K562 (cell line): ENCODE results near the gene SPAG9. TPM values are rescaled to one million over a fixed set of nuclear protein-coding genes. Genes with fewer than 3 reads are reported as not detected.

ENCODE experiments used
- ATAC-seq: fragments of 200-7000 bp; cut with Tn5 transposase; 3 replicates; pipeline ENCODE4 v1.9.1; 2020; ENCODE audit warnings: moderate library complexity
- BruUV-seq: library from RNA; stranded (reverse); fragments of 400-500 nt; replicated peaks from 2 replicates; lab custom pipeline; 2021; lab: Mats Ljungman, UMichigan
- CTCF ChIA-PET: fragments of 300-600 bp; formaldehyde crosslinking; extraction: SDS; loops from one replicate; lab custom pipeline; 2021; ENCODE audit warnings: low intra/inter-chr PET ratio; lab: Yijun Ruan, JAX
- POLR2A ChIA-PET: fragments of 300-600, 350-650 bp; sonication (Branson Sonifier 250); formaldehyde crosslinking; extraction: SDS; loops from one replicate; lab custom pipeline; 2021; ENCODE audit warnings: antibody characterized with exemption, inconsistent platforms; lab: Yijun Ruan, JAX
- DNase-seq, 4 experiments: peaks; one replicate each; pipeline versions ENCODE4 v3.0.0 to v3.0.0-alpha.2; 2011 to 2018; ENCODE audit warnings: low spot score in 3 of 4, mixed read lengths in 3 of 4; ENCODE audit errors: extremely low read depth in 1 of 4
- FAIRE-seq: peaks from 2 replicates; lab custom pipeline; 2011; peaks lifted over from hg19 to GRCh38; lab: Jason Lieb, UNC
- H2AFZ ChIP-seq: 2 replicates; pipeline ENCODE4 v1.6.0; 2011; ENCODE audit warnings: low read depth, low read length, control low read depth, inconsistent platforms
- H3K27ac ChIP-seq: fragments of 200-600 bp; 3 replicates; pipeline ENCODE4 v1.8.0; 2011; ENCODE audit warnings: low read depth, mild to moderate bottlenecking, control low read depth, inconsistent platforms, low read length, moderate library complexity, mixed read lengths; ENCODE audit errors: extremely low read depth
- H3K27me3 ChIP-seq, 2 experiments: fragments of 300-600 bp in 1 of 2; 2 replicates in 1 of 2; 3 replicates in 1 of 2; pipeline versions ENCODE4 v1.6.0 to v1.8.0; 2011; ENCODE audit warnings: inconsistent platforms in 2 of 2, low read length in 2 of 2, mild to moderate bottlenecking in 1 of 2, mixed read lengths in 1 of 2, moderate library complexity in 1 of 2; ENCODE audit not compliant: control insufficient read depth in 2 of 2, insufficient read depth in 2 of 2
- H3K36me3 ChIP-seq: fragments of 300-600 bp; 3 replicates; pipeline ENCODE4 v1.8.0; 2011; ENCODE audit warnings: mild to moderate bottlenecking, low read length, inconsistent platforms; ENCODE audit not compliant: control insufficient read depth, insufficient read depth
- H3K4me1 ChIP-seq, 2 experiments: fragments of 200-600 bp in 1 of 2; replicated peaks in 1 of 2; 2 replicates in 1 of 2; 3 replicates in 1 of 2; pipeline versions ENCODE4 v1.5.1 to v1.8.0; 2011; ENCODE audit warnings: inconsistent platforms in 2 of 2, low read length in 2 of 2, mild to moderate bottlenecking in 1 of 2, mixed read lengths in 1 of 2, moderate library complexity in 1 of 2; ENCODE audit not compliant: control insufficient read depth in 2 of 2, insufficient read depth in 2 of 2
- H3K4me2 ChIP-seq: 2 replicates; pipeline ENCODE4 v1.6.1; 2011; ENCODE audit warnings: low read length, control low read depth, inconsistent platforms, mixed read lengths; ENCODE audit not compliant: insufficient read depth
- H3K4me3 ChIP-seq: fragments of 200-600 bp; sonication (generic), shearing (Covaris generic); 2 replicates; pipeline ENCODE4 v1.5.1; 2016; ENCODE audit warnings: control low read depth, inconsistent platforms
- H3K79me2 ChIP-seq: fragments of 200-600 bp; 3 replicates; pipeline ENCODE4 v1.8.0; 2011; ENCODE audit warnings: low read length, inconsistent platforms; ENCODE audit not compliant: control insufficient read depth, insufficient read depth
- H3K9ac ChIP-seq, 2 experiments: 2 replicates each; pipeline versions ENCODE4 v1.6.0 to v1.6.1; 2011; ENCODE audit warnings: low read depth in 2 of 2, low read length in 2 of 2, control low read depth in 1 of 2, inconsistent platforms in 1 of 2, mild to moderate bottlenecking in 1 of 2, mixed read lengths in 1 of 2; ENCODE audit not compliant: insufficient read depth in 1 of 2
- H3K9me1 ChIP-seq: one replicate; pipeline ENCODE4 v1.6.0; 2011; ENCODE audit warnings: inconsistent platforms, mild to moderate bottlenecking, low read length, moderate library complexity; ENCODE audit not compliant: control insufficient read depth, insufficient read depth
- H3K9me3 ChIP-seq: replicated peaks from 2 replicates; pipeline ENCODE4 v1.5.1; 2011; ENCODE audit warnings: low read depth, low read length, inconsistent platforms; ENCODE audit not compliant: control insufficient read depth, insufficient read depth
- H4K20me1 ChIP-seq: replicated peaks from 2 replicates; pipeline ENCODE4 v1.6.1; 2011; ENCODE audit warnings: low read length, inconsistent platforms, mixed read lengths; ENCODE audit not compliant: control insufficient read depth, insufficient read depth
- ARID3A ChIP-seq: IDR thresholded peaks from 2 replicates; pipeline ENCODE4 v1.6.1; 2012; ENCODE audit warnings: low read depth, low read length, improper control_type of control experiment, borderline replicate concordance
- BCLAF1 ChIP-seq, 2 experiments: fragments of 450-650 bp in 1 of 2; IDR thresholded peaks; 2 replicates each; pipeline ENCODE4 v1.6.1; 2011 to 2017; ENCODE audit warnings: low read depth in 2 of 2, antibody characterized with exemption in 1 of 2, borderline replicate concordance in 1 of 2, low read length in 1 of 2, mild to moderate bottlenecking in 1 of 2, mixed read lengths in 1 of 2; ENCODE audit not compliant: control insufficient read depth in 1 of 2
- DNMT1 ChIP-seq: fragments of 450-650 bp; IDR thresholded peaks from 2 replicates; pipeline ENCODE4 v1.6.1; 2016; ENCODE audit warnings: antibody characterized with exemption, mild to moderate bottlenecking
- FOXA1 ChIP-seq: fragments of 450-650 bp; IDR thresholded peaks from 2 replicates; pipeline ENCODE4 v1.6.1; 2016; ENCODE audit warnings: mild to moderate bottlenecking, borderline replicate concordance
- GABPB2 ChIP-seq: fragments of 250-450 bp; sonication (Bioruptor Pico); conservative IDR thresholded peaks from 2 replicates; pipeline ENCODE4 v1.5.1; 2021; ENCODE audit warnings: mild to moderate bottlenecking
- GTF2F1 ChIP-seq: IDR thresholded peaks from 2 replicates; pipeline ENCODE4 v1.6.1; 2011; ENCODE audit warnings: low read depth, low read length, improper control_type of control experiment
- ILF3 ChIP-seq: fragments of 450-650 bp; IDR thresholded peaks from 2 replicates; pipeline ENCODE4 v1.6.1; 2018; ENCODE audit warnings: antibody characterized with exemption, mild to moderate bottlenecking, moderate library complexity, borderline replicate concordance
- KLF6 ChIP-seq: fragments of 250-450 bp; sonication (Bioruptor Pico); IDR thresholded peaks from 2 replicates; pipeline ENCODE4 v1.4.0; 2020; ENCODE audit warnings: mild to moderate bottlenecking, moderate library complexity, borderline replicate concordance
- L3MBTL2 ChIP-seq: fragments of 450-650 bp; IDR thresholded peaks from 2 replicates; pipeline ENCODE4 v1.6.1; 2016; ENCODE audit warnings: mild to moderate bottlenecking, moderate library complexity
- NCOA4 ChIP-seq: fragments of 450-650 bp; IDR thresholded peaks from 2 replicates; pipeline ENCODE4 v1.6.1; 2018; ENCODE audit warnings: mild to moderate bottlenecking; ENCODE audit not compliant: partially characterized antibody
- NR0B1 ChIP-seq: fragments of 450-650 bp; IDR thresholded peaks from one replicate; pipeline ENCODE4 v1.6.1; 2018; ENCODE audit warnings: mild to moderate bottlenecking, moderate library complexity; ENCODE audit not compliant: partially characterized antibody
- U2AF2 ChIP-seq: fragments of 200-400 bp; formaldehyde crosslinking; optimal IDR thresholded peaks from 2 replicates; pipeline ENCODE3; 2017; ENCODE audit warnings: low read depth, mild to moderate bottlenecking, low read length
- ZKSCAN1 ChIP-seq: fragments of 150-350 bp; IDR thresholded peaks from 2 replicates; pipeline ENCODE4 v1.6.1; 2016; ENCODE audit warnings: low read depth, low read length
- ZNF212 ChIP-seq: fragments of 450-650 bp; formaldehyde crosslinking; IDR thresholded peaks from 2 replicates; pipeline ENCODE4 v1.4.0; 2020; ENCODE audit warnings: mild to moderate bottlenecking
- ZNF740 ChIP-seq, 3 experiments: fragments of 200-800 bp in 1 of 3; sonication (Bioruptor generic) in 1 of 3; sonication (generic) in 1 of 3; formaldehyde crosslinking in 1 of 3; IDR thresholded peaks; 2 replicates each; pipeline versions ENCODE4 v1.6.1 to v1.8.0; 2016 to 2022; ENCODE audit warnings: mild to moderate bottlenecking in 2 of 3, missing compliant biosample characterization in 2 of 3, missing genetic modification characterization in 2 of 3, missing genetic modification reagents in 1 of 3
- WGBS: fragments of 100-300 bp; shearing (Covaris generic); methylation state at CpG from one replicate; pipeline ENCODE4 v1.1.6; 2016; ENCODE audit warnings: low coverage, mixed read lengths; ENCODE audit not compliant: insufficient coverage; ENCODE audit errors: missing lambda C conversion rate; 5-methylcytosine and 5-hydroxymethylcytosine counted together
- in situ Hi-C: fragments of 300-500 bp; cut with MboI; formaldehyde crosslinking; loops from 4 replicates; pipeline ENCODE4 v1.15.0; 2018; ENCODE audit warnings: inconsistent platforms, mixed read lengths
- intact Hi-C: fragments of 100-400 bp; cut with micrococcal nuclease; formaldehyde crosslinking; loops from 2 replicates; pipeline ENCODE4 v1.14.2; 2022
- polyA plus RNA-seq, 8 experiments: library from polyadenylated mRNA; depleted of rRNA in 4 of 8; stranded (reverse) in 5 of 8; unstranded in 3 of 8; fragments of >200 nt; fragmentation: Nextera tagmentation in 2 of 8; fragmentation: Illumina TruSeq in 1 of 8; extraction: Ambion mirVana in 2 of 8; extraction: Trizol in 1 of 8; gene quantifications; 2 replicates each; pipeline versions ENCODE4 v1.2.1 to v1.2.3, GENCODE V29; 2011 to 2014; ENCODE audit warnings: inconsistent platforms in 1 of 8, missing spikeins in 1 of 8
- total RNA-seq, 7 experiments: library from RNA; depleted of rRNA in 6 of 7; stranded (reverse); fragments of >200 nt in 6 of 7; fragmentation: Illumina TruSeq in 2 of 7; extraction: Trizol in 2 of 7; gene quantifications; 2 replicates each; pipeline versions ENCODE4 v1.2.1 to v1.2.3, GENCODE V29; 2011 to 2021; ENCODE audit warnings: low replicate concordance in 1 of 7

The SPAG9 gene
- total and polyA plus RNA-seq, 9 of the 15 experiments (the other 6 are each of a cell fraction or from before 2014, with no cell fraction given) = 12.2 to 99.2 (median 58.2) TPM

GRCh38 chr17:51159604-51160003 lies 38.9 kb upstream of the SPAG9 start:
- H3K9me3 ChIP-seq = no peaks in the 10 kb centered on the region
- no peaks in the 10 kb centered on the region for H3K27me3 ChIP-seq
- no peak for FAIRE-seq
- no peak overlapping the region for H3K9ac ChIP-seq
- no peak for DNase-seq
- H3K27ac ChIP-seq = no peak overlapping the region
- no peak for ATAC-seq
- H3K9me1 ChIP-seq = peaks cover 4% of the 10 kb centered on the region
- POLR2A ChIA-PET = interaction anchor here (0.6 kb wide), 1 partner anchor 164 kb away, joined by 3 read pairs; no protein-coding TSS in a partner anchor
- TF ChIP-seq NCOA4 (no peak), ILF3 (no peak), L3MBTL2 (no peak), ZNF740 (CRISPR knock-in tag; IDR thresholded peaks at IDR 0.05) (no peak), ZNF740 (tag; IDR thresholded peaks at IDR 0.05) (no peak), ARID3A (no peak), GTF2F1 (no peak), KLF6 (no peak), NR0B1 (no peak), ZKSCAN1 (no peak), FOXA1 (no peak), GABPB2 (CRISPR knock-in tag) (no peak), DNMT1 (no peak), U2AF2 (no peak), ZNF212 (CRISPR knock-in tag) (no peak), BCLAF1 (IDR thresholded peaks at IDR 0.05; ENCODE audit: borderline replicate concordance in 1 of 2, control insufficient read depth in 1 of 2, low read depth in 2 of 2, low read length in 1 of 2) (no peak)
- H4K20me1 ChIP-seq = 0 out of 2 replicates have a peak, but pooled peaks cover 4% of the 10 kb centered on the region
- in situ Hi-C loops = loop anchor here (10.0 kb wide), 1 partner anchor 295 kb away; the partner anchor contains the start of gene TOB1
- CTCF ChIA-PET = no interaction called here
- H3K4me3 ChIP-seq = no peak overlapping the region
- intact Hi-C loops = no loop called here
- WGBS = 83% methylated on average over 3 of the region's 3 CpGs
- H3K4me1 ChIP-seq = peaks cover 0 to 8% of the 10 kb centered on the region in 2 experiments; a peak in 3 of 5 replicates
- BruUV-seq = no TSS peak
- H2AFZ ChIP-seq = no peak overlapping the region
- peaks cover 56% of the 10 kb centered on the region for H3K79me2 ChIP-seq
- H3K36me3 ChIP-seq = peaks cover 86% of the 10 kb centered on the region
- no peak overlapping the region for H3K4me2 ChIP-seq
